ENCODE results near the gene MMP24.

Gene MMP24

DNA sequence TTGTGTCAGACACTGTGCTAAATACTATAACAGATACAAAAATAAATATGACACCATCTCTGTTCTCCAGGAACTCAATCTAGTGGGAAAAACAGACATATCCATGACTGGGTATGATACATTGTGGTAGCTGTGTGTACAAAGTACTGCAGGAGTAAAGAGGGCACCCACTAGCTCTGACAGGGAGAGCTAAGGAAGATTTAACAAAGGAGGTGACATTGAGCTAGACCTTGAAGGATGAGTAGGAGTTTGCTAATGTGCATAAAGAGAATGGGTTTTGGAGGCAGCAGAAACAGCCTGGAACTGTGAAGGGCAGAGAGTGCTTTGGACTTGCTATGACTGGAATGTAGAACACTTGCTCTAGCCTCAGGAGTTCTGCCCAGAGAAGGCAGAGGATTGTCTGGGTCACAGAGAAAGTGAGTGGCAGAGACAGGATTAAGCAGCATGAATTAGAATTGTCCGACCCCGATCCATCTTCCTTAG lies 14.4 kb downstream of the MMP24 start:
- no peak overlapping the region for H3K9ac ChIP-seq
- no peak overlapping the region for H2AFZ ChIP-seq
- no peaks in the 10 kb centered on the region for H3K36me3 ChIP-seq (ENCODE audit: control insufficient read depth, insufficient read depth, low read length)
- H3K9me3 ChIP-seq (ENCODE audit: control insufficient read depth, low read length), result no peaks in the 10 kb centered on the region
- no peak overlapping the region for H3K4me2 ChIP-seq (ENCODE audit: low read length)
- no peaks in the 10 kb centered on the region for H3K27me3 ChIP-seq (ENCODE audit: control insufficient read depth, insufficient read depth, low read length)
- H3K4me3 ChIP-seq (ENCODE audit: low read depth, low read length), result no peak overlapping the region
- TF ChIP-seq CTCF (IDR thresholded peaks at IDR 0.05), result no peak
- H3K27ac ChIP-seq, result no peak overlapping the region
- H3K79me2 ChIP-seq, result peaks cover 13% of the 10 kb centered on the region
- H3K4me1 ChIP-seq, result no peaks in the 10 kb centered on the region

GRCh38 chr20:35243317-35243716 lies 16.8 kb downstream of the MMP24 start:
- H3K9ac ChIP-seq, result no peak overlapping the region
- no peak overlapping the region for H3K27ac ChIP-seq
- H3K27me3 ChIP-seq (ENCODE audit: control insufficient read depth, insufficient read depth, low read length), result no peaks in the 10 kb centered on the region
- H3K4me3 ChIP-seq (ENCODE audit: low read depth, low read length), result no peak overlapping the region
- H3K9me3 ChIP-seq (ENCODE audit: control insufficient read depth, low read length), result no peaks in the 10 kb centered on the region
- no peak overlapping the region for H2AFZ ChIP-seq
- H3K79me2 ChIP-seq, result peaks cover 10% of the 10 kb centered on the region
- H3K36me3 ChIP-seq (ENCODE audit: control insufficient read depth, insufficient read depth, low read length), result no peaks in the 10 kb centered on the region
- no peak for TF ChIP-seq CTCF (IDR thresholded peaks at IDR 0.05)
- no peaks in the 10 kb centered on the region for H3K4me1 ChIP-seq
- no peak overlapping the region for H3K4me2 ChIP-seq (ENCODE audit: low read length)

GRCh38 chr20:35243986-35244385 lies 17.5 kb downstream of the MMP24 start:
- Histone ChIP-seq H3K4me1 (no peaks in the 10 kb centered on the region), H3K9me3 (ENCODE audit: control insufficient read depth, low read length) (no peaks in the 10 kb centered on the region), H2AFZ (no peak overlapping the region), H3K4me3 (ENCODE audit: low read depth, low read length) (no peak overlapping the region), H3K27me3 (ENCODE audit: control insufficient read depth, insufficient read depth, low read length) (no peaks in the 10 kb centered on the region), H3K4me2 (ENCODE audit: low read length) (no peak overlapping the region), H3K27ac (no peak overlapping the region), H3K79me2 (peaks cover 10% of the 10 kb centered on the region), H3K36me3 (ENCODE audit: control insufficient read depth, insufficient read depth, low read length) (no peaks in the 10 kb centered on the region), H3K9ac (no peak overlapping the region)
- no peak for TF ChIP-seq CTCF (IDR thresholded peaks at IDR 0.05)

DNA sequence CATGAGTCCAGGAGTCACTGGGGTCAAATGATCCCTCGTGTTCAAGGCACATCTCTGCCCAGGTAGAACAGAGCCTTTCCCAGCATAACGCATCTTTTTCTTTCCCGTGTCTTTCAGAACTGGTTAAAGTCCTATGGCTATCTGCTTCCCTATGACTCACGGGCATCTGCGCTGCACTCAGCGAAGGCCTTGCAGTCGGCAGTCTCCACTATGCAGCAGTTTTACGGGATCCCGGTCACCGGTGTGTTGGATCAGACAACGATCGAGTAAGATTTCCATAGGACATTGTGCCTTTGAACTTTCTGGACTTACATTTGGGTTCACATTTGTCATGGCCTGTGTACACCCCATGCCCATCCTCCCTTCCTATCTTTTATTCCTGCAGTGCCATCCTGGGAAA lies 20.2 kb downstream of the MMP24 start:
- no peaks in the 10 kb centered on the region for H3K4me1 ChIP-seq
- H3K9ac ChIP-seq, result no peak overlapping the region
- H2AFZ ChIP-seq, result no peak overlapping the region
- H3K27me3 ChIP-seq (ENCODE audit: control insufficient read depth, insufficient read depth, low read length), result no peaks in the 10 kb centered on the region
- H3K4me2 ChIP-seq (ENCODE audit: low read length), result no peak overlapping the region
- H3K27ac ChIP-seq, result no peak overlapping the region
- no peaks in the 10 kb centered on the region for H3K9me3 ChIP-seq (ENCODE audit: control insufficient read depth, low read length)
- H3K4me3 ChIP-seq (ENCODE audit: low read depth, low read length), result no peak overlapping the region
- TF ChIP-seq CTCF (IDR thresholded peaks at IDR 0.05), result no peak
- H3K36me3 ChIP-seq (ENCODE audit: control insufficient read depth, insufficient read depth, low read length), result no peaks in the 10 kb centered on the region
- H3K79me2 ChIP-seq, result no peaks in the 10 kb centered on the region

- Histone ChIP-seq H3K9ac (no peak overlapping the region), H3K4me3 (ENCODE audit: low read depth, low read length) (no peak overlapping the region), H3K36me3 (ENCODE audit: control insufficient read depth, insufficient read depth, low read length) (no peaks in the 10 kb centered on the region), H3K27ac (no peak overlapping the region), H3K4me1 (no peaks in the 10 kb centered on the region), H2AFZ (no peak overlapping the region), H3K9me3 (ENCODE audit: control insufficient read depth, low read length) (no peaks in the 10 kb centered on the region), H3K27me3 (ENCODE audit: control insufficient read depth, insufficient read depth, low read length) (no peaks in the 10 kb centered on the region), H3K79me2 (no peaks in the 10 kb centered on the region), H3K4me2 (ENCODE audit: low read length) (no peak overlapping the region)
- TF ChIP-seq CTCF (IDR thresholded peaks at IDR 0.05), result no peak
Observed at GRCh38 chr20:35248641-35249475, 22.4 kb downstream of the MMP24 start.
